Mesothelial cell of epicardium (in vitro differentiated cells): ENCODE measurements around the gene TMEM234. TPM values are rescaled to one million over a fixed set of nuclear protein-coding genes. Genes with fewer than 3 reads are reported as not detected.

Source experiments
- DNase-seq, 2 experiments: peaks; one replicate each; pipeline ENCODE4 v3.0.0; 2021; ENCODE audit warnings: low spot score in 2 of 2; ENCODE audit not compliant: unreplicated experiment in 2 of 2
- H3K27ac Mint-ChIP-seq: 2 replicates; pipeline ENCODE4 v1.8.0; 2021; ENCODE audit warnings: mixed read lengths
- H3K27me3 Mint-ChIP-seq: 2 replicates; pipeline ENCODE4 v1.8.0; 2021; ENCODE audit warnings: low read depth, mixed read lengths
- H3K36me3 Mint-ChIP-seq: 2 replicates; pipeline ENCODE4 v1.8.0; 2021; ENCODE audit warnings: mixed read lengths
- H3K4me1 Mint-ChIP-seq: 2 replicates; pipeline ENCODE4 v1.8.0; 2021; ENCODE audit warnings: mixed read lengths
- H3K4me3 Mint-ChIP-seq: 2 replicates; pipeline ENCODE4 v1.8.0; 2021; ENCODE audit warnings: mild to moderate bottlenecking, moderate library complexity, mixed read lengths
- H3K9me3 Mint-ChIP-seq: 2 replicates; pipeline ENCODE4 v1.8.0; 2021; ENCODE audit warnings: mixed read lengths
- total RNA-seq: library from RNA; stranded (reverse); gene quantifications from 3 replicates; pipeline ENCODE4 v1.2.1, GENCODE V29; 2021
- TF ChIP-seq, protein P1 (sequence below): fragments of 200-600 bp; sonication (generic); IDR thresholded peaks from one replicate; pipeline ENCODE4 v1.5.0; 2021; ENCODE audit warnings: antibody characterized with exemption; ENCODE audit not compliant: unreplicated experiment

The TMEM234 gene
- total RNA-seq, 1 donor from 2014 or later: 32.9 TPM

DNA sequence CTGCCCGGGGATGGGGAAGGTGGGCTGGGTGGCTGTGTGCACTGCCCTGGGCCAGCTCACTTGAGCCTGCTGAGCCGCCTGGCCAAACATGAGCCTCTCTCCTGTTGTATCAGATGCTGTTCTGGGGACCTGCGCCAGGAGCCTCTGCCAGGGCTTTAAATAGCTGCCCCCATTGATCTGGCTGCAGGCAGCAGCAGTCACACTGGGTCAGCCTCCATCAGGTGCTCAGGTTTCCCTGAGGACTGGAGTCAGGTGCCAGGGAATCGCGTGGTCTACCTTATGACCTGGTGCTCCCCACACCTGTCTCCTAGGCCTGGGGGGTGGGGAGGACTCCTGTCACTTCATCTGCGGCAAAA lies 22.5 kb downstream of the TMEM234 start:
- H3K27ac Mint-ChIP-seq: peak overlapping the region; percentile 87
- H3K27me3 Mint-ChIP-seq: no peaks in the 10 kb centered on the region
- no peaks in the 10 kb centered on the region for H3K9me3 Mint-ChIP-seq
- DNase-seq: no peak
- peaks cover 5% of the 10 kb centered on the region for H3K36me3 Mint-ChIP-seq
- peak overlapping the region; percentile 87 for H3K4me3 Mint-ChIP-seq
- peaks cover 17% of the 10 kb centered on the region for H3K4me1 Mint-ChIP-seq
- TF ChIP-seq, protein P1, sequence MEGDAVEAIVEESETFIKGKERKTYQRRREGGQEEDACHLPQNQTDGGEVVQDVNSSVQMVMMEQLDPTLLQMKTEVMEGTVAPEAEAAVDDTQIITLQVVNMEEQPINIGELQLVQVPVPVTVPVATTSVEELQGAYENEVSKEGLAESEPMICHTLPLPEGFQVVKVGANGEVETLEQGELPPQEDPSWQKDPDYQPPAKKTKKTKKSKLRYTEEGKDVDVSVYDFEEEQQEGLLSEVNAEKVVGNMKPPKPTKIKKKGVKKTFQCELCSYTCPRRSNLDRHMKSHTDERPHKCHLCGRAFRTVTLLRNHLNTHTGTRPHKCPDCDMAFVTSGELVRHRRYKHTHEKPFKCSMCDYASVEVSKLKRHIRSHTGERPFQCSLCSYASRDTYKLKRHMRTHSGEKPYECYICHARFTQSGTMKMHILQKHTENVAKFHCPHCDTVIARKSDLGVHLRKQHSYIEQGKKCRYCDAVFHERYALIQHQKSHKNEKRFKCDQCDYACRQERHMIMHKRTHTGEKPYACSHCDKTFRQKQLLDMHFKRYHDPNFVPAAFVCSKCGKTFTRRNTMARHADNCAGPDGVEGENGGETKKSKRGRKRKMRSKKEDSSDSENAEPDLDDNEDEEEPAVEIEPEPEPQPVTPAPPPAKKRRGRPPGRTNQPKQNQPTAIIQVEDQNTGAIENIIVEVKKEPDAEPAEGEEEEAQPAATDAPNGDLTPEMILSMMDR: no peak

DNA sequence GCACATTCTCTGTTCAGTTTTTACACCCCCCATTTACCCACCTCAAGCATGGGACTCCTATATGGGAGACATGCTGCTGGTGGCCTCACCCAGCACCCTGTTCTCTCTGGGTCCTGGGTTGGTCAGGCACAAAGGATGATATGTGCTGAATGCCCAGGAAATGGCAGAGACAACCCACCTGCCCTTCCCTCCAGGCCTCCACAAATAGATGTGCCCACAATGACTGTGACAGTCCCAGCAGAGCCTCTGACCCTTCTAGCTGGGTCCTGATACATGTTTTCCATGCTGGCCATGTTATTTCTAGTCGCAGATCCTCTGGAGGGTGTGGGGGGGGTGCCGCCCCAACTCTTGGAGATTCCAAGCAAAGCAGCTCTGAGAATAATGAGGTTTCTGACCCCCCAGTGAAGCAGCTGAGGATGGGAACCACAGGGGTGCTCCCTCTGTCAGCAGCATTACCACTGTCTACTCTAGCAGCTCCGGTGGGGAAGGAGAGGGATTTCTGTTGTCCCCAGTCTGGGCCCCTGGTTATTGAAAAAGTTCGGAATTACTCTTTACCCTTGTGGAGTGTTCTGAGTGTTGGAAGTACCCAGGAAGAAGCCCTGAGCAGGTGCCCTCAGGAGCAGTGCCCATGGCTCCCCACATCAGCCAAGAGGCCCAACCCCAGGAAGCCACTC lies 23.0 kb downstream of the TMEM234 start:
- peak overlapping the region; percentile 34 for H3K27ac Mint-ChIP-seq
- no peaks in the 10 kb centered on the region for H3K27me3 Mint-ChIP-seq
- H3K4me3 Mint-ChIP-seq: no peak overlapping the region
- H3K4me1 Mint-ChIP-seq: peaks cover 16% of the 10 kb centered on the region
- TF ChIP-seq, protein P1: no peak
- no peaks in the 10 kb centered on the region for H3K9me3 Mint-ChIP-seq
- peaks cover 7% of the 10 kb centered on the region for H3K36me3 Mint-ChIP-seq
- no peak for DNase-seq

DNA sequence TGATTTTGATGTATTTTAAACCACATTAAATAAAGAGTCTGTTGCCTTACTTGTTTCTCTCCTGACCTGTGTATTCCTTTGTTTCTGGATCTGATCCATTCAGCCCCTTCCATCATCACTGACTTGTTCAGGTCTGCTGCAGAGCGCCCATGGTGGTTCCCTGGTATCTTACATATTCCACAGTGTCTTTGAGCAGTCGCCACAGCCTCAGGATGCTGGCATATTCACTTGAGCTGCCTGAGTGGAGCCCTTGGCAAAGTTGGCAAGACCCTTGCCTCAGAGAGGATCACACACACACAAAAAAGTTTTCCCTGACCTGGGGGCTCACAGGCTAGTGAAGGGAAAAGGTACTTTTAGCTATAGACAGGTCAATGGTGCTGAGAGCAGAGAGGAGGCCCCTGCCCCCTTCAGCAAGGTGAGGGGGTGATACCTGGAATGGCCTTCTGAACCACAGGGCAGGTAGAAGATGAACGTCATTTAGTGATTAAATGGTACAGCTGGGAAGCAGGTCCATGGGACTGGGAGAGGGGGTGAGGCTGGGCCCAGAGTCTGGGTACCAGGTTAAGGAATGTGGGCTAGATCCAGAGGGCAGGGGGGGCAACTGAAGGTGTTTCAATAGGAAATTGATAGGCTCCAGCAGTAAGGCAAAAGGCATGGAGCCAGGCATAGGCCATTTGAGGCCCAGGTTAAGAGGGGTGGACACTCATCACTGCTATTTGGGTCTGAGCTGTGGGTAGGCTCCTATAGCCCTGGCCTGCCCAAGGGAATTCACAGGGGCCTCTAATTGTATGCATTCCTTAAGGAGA lies 23.7 kb downstream of the TMEM234 start:
- peaks cover 16% of the 10 kb centered on the region for H3K4me1 Mint-ChIP-seq
- H3K27ac Mint-ChIP-seq: no peak overlapping the region
- peaks cover 12% of the 10 kb centered on the region for H3K36me3 Mint-ChIP-seq
- no peaks in the 10 kb centered on the region for H3K9me3 Mint-ChIP-seq
- no peak overlapping the region for H3K4me3 Mint-ChIP-seq
- TF ChIP-seq, protein P1: no peak
- no peaks in the 10 kb centered on the region for H3K27me3 Mint-ChIP-seq
- no peak for DNase-seq

DNA sequence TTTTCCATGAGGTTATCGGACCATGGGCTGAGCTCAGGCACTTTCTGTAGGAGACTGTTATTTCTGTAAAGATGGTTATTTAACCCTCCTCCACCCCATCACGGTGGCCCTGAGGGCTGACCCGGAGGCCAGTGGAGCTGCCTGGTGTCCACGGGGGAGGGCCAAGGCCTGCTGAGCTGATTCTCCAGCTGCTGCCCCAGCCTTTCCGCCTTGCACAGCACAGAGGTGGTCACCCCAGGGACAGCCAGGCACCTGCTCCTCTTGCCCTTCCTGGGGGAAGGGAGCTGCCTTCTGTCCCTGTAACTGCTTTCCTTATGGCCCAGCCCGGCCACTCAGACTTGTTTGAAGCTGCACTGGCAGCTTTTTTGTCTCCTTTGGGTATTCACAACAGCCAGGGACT lies 24.3 kb downstream of the TMEM234 start:
- H3K4me1 Mint-ChIP-seq: peaks cover 16% of the 10 kb centered on the region
- no peak overlapping the region for H3K27ac Mint-ChIP-seq
- no peaks in the 10 kb centered on the region for H3K9me3 Mint-ChIP-seq
- TF ChIP-seq, protein P1: no peak
- no peaks in the 10 kb centered on the region for H3K27me3 Mint-ChIP-seq
- no peak overlapping the region for H3K4me3 Mint-ChIP-seq
- DNase-seq: no peak
- peaks cover 18% of the 10 kb centered on the region for H3K36me3 Mint-ChIP-seq

DNA sequence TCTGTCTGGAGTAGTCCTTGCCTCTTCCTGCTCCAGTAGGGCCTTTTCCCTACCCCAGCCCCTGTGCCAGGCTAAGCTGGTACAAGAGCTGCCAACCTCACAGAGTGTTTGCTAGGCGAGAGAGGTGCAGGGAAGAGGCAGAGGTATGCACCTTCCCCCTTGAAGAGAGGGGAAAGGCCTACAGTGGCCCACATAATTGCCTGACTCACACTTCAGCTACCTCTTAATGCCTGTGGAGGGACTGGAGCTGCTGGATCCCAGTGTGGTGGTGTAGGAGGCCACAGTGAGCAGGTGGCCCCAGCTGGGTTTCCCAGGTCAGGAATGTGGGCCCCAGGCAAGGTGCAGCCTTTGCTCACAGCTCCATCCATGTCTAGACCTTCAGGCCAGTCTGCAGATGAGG lies 25.1 kb downstream of the TMEM234 start:
- peaks cover 16% of the 10 kb centered on the region for H3K4me1 Mint-ChIP-seq

More for the DNA sequence above, 25.1 kb downstream of the TMEM234 start:
- Mint-ChIP-seq H3K9me3 (no peaks in the 10 kb centered on the region), H3K27ac (no peak overlapping the region), H3K36me3 (peaks cover 25% of the 10 kb centered on the region), H3K4me3 (no peak overlapping the region), H3K27me3 (no peaks in the 10 kb centered on the region)
- TF ChIP-seq, protein P1: no peak
- DNase-seq: no peak
